Mucosa of rectum (tissue), 2 donors: ENCODE data around the gene DYRK2.

Source experiments
- H3K27ac ChIP-seq, 2 donors: one replicate each; pipeline ENCODE4 v1.7.0; 2013; ENCODE audit warnings: inconsistent platforms in 2 of 2, low read depth in 2 of 2, low read length in 2 of 2
- H3K27me3 ChIP-seq, 2 donors: one replicate each; pipeline ENCODE4 v1.7.0; 2013; ENCODE audit warnings: low read length in 2 of 2; ENCODE audit not compliant: control insufficient read depth in 2 of 2, insufficient read depth in 2 of 2
- H3K36me3 ChIP-seq, 2 donors: one replicate each; pipeline ENCODE4 v1.7.0; 2013; ENCODE audit warnings: low read length in 2 of 2; ENCODE audit not compliant: control insufficient read depth in 2 of 2, insufficient read depth in 2 of 2
- H3K4me1 ChIP-seq, 2 donors: one replicate each; pipeline ENCODE4 v1.7.0; 2013; ENCODE audit warnings: low read length in 2 of 2, mild to moderate bottlenecking in 1 of 2; ENCODE audit not compliant: control insufficient read depth in 2 of 2, insufficient read depth in 2 of 2
- H3K4me3 ChIP-seq, 2 donors: one replicate each; pipeline ENCODE4 v1.7.0; 2013; ENCODE audit warnings: low read length in 2 of 2
- H3K9ac ChIP-seq, 2 donors: one replicate each; pipeline ENCODE4 v1.7.0; 2013; ENCODE audit warnings: low read length in 2 of 2, low read depth in 1 of 2, mild to moderate bottlenecking in 1 of 2
- H3K9me3 ChIP-seq, 2 donors: one replicate each; pipeline ENCODE4 v1.7.0; 2013; ENCODE audit warnings: low read length in 2 of 2; ENCODE audit not compliant: control insufficient read depth in 2 of 2
- donor health status: healthy.
- donor health status: Normal muscosa, but diverticular disease.

Gene DYRK2

GRCh38 chr12:67681105-67681778, 32.7 kb downstream of the DYRK2 start:
- H3K9ac ChIP-seq, result no peak overlapping the region
- peak overlapping the region in 1 of 2 donors; percentile 15 for H3K27ac ChIP-seq
- H3K4me3 ChIP-seq, result no peak overlapping the region
- H3K9me3 ChIP-seq, result no peaks in the 10 kb centered on the region
- H3K4me1 ChIP-seq, result peaks cover 7% of the 10 kb centered on the region in 2 donors
- H3K36me3 ChIP-seq, result no peaks in the 10 kb centered on the region
- no peaks in the 10 kb centered on the region for H3K27me3 ChIP-seq

DNA sequence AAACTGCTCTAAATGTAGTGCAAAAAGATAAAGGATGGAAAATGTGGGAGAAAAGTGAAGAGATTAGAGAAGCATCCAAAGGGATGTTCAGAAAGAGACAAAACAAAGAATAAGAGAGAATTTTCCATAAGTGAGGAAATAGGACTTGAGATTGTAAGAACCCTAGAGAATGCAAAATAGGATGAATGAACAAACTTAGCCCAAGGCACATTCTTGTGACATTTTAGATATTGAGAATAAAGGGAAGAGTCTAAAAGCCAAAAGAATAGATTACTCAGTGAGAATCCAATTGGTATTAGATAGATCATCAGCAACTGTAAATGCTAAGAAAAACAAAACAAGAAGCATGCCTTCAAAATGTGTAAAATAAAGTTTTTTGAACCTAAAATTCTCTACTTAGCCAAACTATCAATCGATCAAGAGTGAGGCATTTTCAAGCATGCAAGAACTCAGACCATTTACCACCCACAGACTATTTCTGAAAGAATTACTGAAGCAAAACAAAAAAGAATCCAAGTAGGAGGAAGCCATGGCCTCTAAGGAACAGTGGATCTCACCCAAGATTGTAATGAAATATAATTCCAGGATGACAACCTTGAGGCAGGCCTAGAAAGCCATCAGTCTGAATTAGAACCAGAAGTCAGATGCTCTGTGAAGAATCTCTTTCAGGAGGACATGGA, 33.5 kb downstream of the DYRK2 start:
- peaks cover 7% of the 10 kb centered on the region in 2 donors for H3K4me1 ChIP-seq
- H3K27me3 ChIP-seq, result no peaks in the 10 kb centered on the region
- no peaks in the 10 kb centered on the region for H3K9me3 ChIP-seq
- no peak overlapping the region for H3K4me3 ChIP-seq
- H3K36me3 ChIP-seq, result no peaks in the 10 kb centered on the region
- H3K27ac ChIP-seq, result no peak overlapping the region
- no peak overlapping the region for H3K9ac ChIP-seq

DNA sequence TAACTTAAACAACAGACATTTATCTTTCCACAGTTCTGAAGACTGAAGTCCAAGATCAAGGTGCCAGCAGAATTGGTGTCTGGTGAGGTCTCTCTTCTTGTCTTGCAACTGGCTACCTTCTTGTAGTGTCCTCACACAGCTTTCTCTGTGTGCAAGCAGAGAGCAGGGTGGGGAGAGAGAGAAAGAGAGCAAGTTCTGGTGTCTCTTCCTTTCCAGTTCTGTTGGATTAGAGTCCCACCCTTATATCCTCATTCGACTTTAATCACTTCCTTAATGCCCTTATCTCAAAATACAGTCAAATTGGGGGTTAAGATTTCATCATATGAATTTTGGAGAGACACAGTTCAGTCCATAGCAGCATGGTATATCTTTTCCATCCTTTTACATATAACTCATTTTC, 40.8 kb downstream of the DYRK2 start:
- no peak overlapping the region for H3K9ac ChIP-seq
- H3K36me3 ChIP-seq, result no peaks in the 10 kb centered on the region
- no peaks in the 10 kb centered on the region for H3K9me3 ChIP-seq
- H3K27ac ChIP-seq, result peak overlapping the region in 1 of 2 donors; percentile 0
- no peaks in the 10 kb centered on the region for H3K27me3 ChIP-seq
- no peaks in the 10 kb centered on the region for H3K4me1 ChIP-seq
- no peak overlapping the region for H3K4me3 ChIP-seq

DNA sequence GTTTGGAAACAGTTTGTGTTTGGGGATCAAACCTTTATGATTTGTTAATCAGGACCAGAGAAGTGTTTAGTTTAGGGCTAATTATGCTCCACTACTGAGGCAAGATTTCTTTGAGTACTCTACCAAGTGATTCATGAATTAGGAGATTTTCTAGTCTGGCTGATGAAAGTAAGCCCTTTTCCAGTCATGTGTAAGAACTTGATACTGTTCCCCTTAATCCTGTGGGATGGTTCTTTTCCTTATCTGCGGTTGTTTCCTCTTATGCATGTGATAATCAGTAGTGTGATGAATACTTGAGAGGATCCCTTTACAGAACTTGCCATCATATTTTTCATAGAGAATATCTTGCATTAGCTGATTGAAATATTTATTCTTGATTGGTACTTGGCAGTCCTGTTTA, 42.1 kb downstream of the DYRK2 start:
- no peaks in the 10 kb centered on the region for H3K27me3 ChIP-seq
- H3K9ac ChIP-seq, result no peak overlapping the region
- no peak overlapping the region for H3K4me3 ChIP-seq
- H3K9me3 ChIP-seq, result no peaks in the 10 kb centered on the region
- H3K36me3 ChIP-seq, result no peaks in the 10 kb centered on the region
- no peak overlapping the region for H3K27ac ChIP-seq
- H3K4me1 ChIP-seq, result no peaks in the 10 kb centered on the region

GRCh38 chr12:67691220-67691619, 42.7 kb downstream of the DYRK2 start:
- Histone ChIP-seq H3K36me3 (no peaks in the 10 kb centered on the region), H3K4me1 (no peaks in the 10 kb centered on the region), H3K9me3 (no peaks in the 10 kb centered on the region), H3K9ac (no peak overlapping the region), H3K27me3 (no peaks in the 10 kb centered on the region), H3K4me3 (no peak overlapping the region), H3K27ac (no peak overlapping the region)

DNA sequence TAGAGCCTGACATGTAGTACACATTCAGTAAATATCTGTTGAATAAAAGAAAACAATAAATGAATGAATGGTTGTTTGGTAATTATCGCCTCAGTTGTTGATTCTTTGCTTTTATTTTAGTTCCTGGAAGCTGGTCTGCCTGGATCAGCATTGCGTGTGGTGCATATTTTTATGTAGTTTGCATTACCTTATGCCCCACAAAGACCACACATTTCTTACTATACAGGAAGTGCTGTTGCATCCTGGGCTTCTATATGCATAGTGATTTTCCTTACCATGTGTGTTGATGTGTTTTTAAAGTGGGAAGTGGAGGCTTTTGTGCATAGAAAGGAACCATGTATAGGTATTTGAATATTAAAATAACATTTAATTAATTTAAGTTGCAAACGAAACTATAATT, 43.6 kb downstream of the DYRK2 start:
- Histone ChIP-seq H3K36me3 (no peaks in the 10 kb centered on the region), H3K9me3 (no peaks in the 10 kb centered on the region), H3K27me3 (no peaks in the 10 kb centered on the region), H3K27ac (no peak overlapping the region), H3K4me3 (no peak overlapping the region), H3K9ac (no peak overlapping the region), H3K4me1 (no peaks in the 10 kb centered on the region)

- H3K36me3 ChIP-seq, result no peaks in the 10 kb centered on the region
- H3K9me3 ChIP-seq, result no peaks in the 10 kb centered on the region
- H3K27ac ChIP-seq, result no peak overlapping the region
- H3K9ac ChIP-seq, result no peak overlapping the region
- H3K4me3 ChIP-seq, result no peak overlapping the region
- H3K27me3 ChIP-seq, result no peaks in the 10 kb centered on the region
- peaks cover 0 to 3% of the 10 kb centered on the region in 2 donors for H3K4me1 ChIP-seq
These were observed 44.4 kb downstream of the DYRK2 start for GRCh38 chr12:67692966-67693365.

DNA sequence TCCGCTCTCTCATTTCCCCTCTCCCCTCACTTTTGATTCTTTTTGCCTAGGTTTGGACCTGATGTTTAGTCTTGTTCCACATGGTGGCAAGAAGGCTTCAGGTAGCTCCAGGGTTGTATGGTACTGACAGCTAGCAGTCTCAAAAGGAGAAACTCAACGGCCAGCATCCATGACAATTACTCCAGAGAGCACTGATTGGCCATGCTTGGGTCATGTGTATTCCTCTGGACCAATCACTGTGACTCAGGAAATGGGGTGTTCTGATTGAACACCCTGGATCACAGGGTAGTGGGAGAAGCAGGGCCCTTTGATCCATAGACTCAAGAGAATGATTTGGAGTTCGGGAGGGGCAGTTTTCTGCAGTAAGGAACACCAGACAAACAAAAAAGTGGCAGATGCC, 45.3 kb downstream of the DYRK2 start:
- no peaks in the 10 kb centered on the region for H3K9me3 ChIP-seq
- no peaks in the 10 kb centered on the region for H3K27me3 ChIP-seq
- H3K9ac ChIP-seq, result no peak overlapping the region
- H3K4me1 ChIP-seq, result peaks cover 0 to 3% of the 10 kb centered on the region in 2 donors
- no peak overlapping the region for H3K4me3 ChIP-seq
- no peaks in the 10 kb centered on the region for H3K36me3 ChIP-seq
- no peak overlapping the region for H3K27ac ChIP-seq

DNA sequence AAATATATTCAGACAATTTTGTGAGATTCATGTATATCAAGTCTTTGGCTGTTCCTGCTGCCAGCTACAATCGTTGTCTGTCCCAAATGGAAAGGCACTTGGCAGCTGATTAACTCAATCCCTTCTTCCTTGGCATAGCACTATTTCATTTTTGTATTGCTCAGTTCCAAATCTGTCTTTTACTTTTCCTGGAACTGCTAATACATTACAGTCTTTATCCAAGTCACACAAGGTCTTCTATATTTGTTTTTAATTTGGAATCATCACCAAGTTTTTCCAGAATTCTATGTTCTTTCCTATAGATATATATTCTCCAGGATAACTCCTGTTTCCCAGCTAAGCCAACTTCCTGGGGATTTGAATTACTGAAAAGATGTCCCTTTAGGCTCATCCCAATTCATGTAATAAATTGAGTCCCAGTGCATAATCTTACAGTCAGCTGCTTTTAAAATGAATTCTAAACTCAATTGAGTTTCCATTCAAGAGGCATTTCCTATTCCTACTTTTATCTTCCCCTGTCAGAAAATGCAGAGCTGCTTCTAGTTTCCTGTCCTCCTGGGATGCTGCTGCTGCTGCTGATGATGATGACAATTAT, 45.9 kb downstream of the DYRK2 start:
- H3K27me3 ChIP-seq, result no peaks in the 10 kb centered on the region
- H3K4me3 ChIP-seq, result no peak overlapping the region
- no peaks in the 10 kb centered on the region for H3K36me3 ChIP-seq
- no peaks in the 10 kb centered on the region for H3K9me3 ChIP-seq
- no peak overlapping the region for H3K27ac ChIP-seq
- peaks cover 0 to 3% of the 10 kb centered on the region in 2 donors for H3K4me1 ChIP-seq
- no peak overlapping the region for H3K9ac ChIP-seq

- Histone ChIP-seq H3K27me3 (no peaks in the 10 kb centered on the region), H3K27ac (no peak overlapping the region), H3K9me3 (no peaks in the 10 kb centered on the region), H3K4me1 (peaks cover 0 to 3% of the 10 kb centered on the region in 2 donors), H3K9ac (no peak overlapping the region), H3K4me3 (no peak overlapping the region), H3K36me3 (no peaks in the 10 kb centered on the region)
These were observed 47.4 kb downstream of the DYRK2 start for GRCh38 chr12:67695974-67696373.
